H1 (cell line): ENCODE measurements around the gene G2E3.

Experiments used
- BACH1 ChIP-seq: IDR thresholded peaks from 2 replicates; pipeline ENCODE4 v1.6.1; 2012; ENCODE audit warnings: low read length, improper control_type of control experiment
- BRCA1 ChIP-seq: IDR thresholded peaks from 2 replicates; pipeline ENCODE4 v1.6.1; 2012; ENCODE audit warnings: low read depth, low read length, improper control_type of control experiment
- CTCF ChIP-seq, 3 experiments: IDR thresholded peaks; 1 replicate in 2 of 3; 2 replicates in 1 of 3; pipeline versions ENCODE4 v1.5.1 to v1.6.1; 2011; ENCODE audit warnings: low read length in 3 of 3, mild to moderate bottlenecking in 3 of 3, inconsistent platforms in 2 of 3, low read depth in 1 of 3, moderate library complexity in 1 of 3; ENCODE audit not compliant: insufficient read depth in 1 of 3; ENCODE audit errors: control extremely low read depth in 1 of 3
- EP300 ChIP-seq, 2 experiments: IDR thresholded peaks; 1 replicate in 1 of 2; 2 replicates in 1 of 2; pipeline ENCODE4 v1.6.1; 2011 to 2012; ENCODE audit warnings: low read depth in 2 of 2, low read length in 2 of 2, mild to moderate bottlenecking in 2 of 2, borderline replicate concordance in 1 of 2, inconsistent platforms in 1 of 2, moderate library complexity in 1 of 2
- FOSL1 ChIP-seq: IDR thresholded peaks from 2 replicates; pipeline ENCODE4 v1.6.1; 2011; ENCODE audit warnings: mild to moderate bottlenecking, low read depth, low read length, moderate library complexity; ENCODE audit not compliant: insufficient read depth
- PHF8 ChIP-seq: fragments of 200-600 bp; sonication (generic); conservative IDR thresholded peaks from 2 replicates; pipeline ENCODE4 v1.7.1; 2012; ENCODE audit warnings: low read depth, mild to moderate bottlenecking, inconsistent platforms, low read length, moderate library complexity
- POLR2AphosphoS5 ChIP-seq: IDR thresholded peaks from 2 replicates; pipeline ENCODE4 v1.6.1; 2011; ENCODE audit warnings: low read depth, low read length
- RNF2 ChIP-seq: fragments of 200-900, 300-1000 bp; sonication (generic); IDR thresholded peaks from 2 replicates; pipeline ENCODE4 v1.7.1; 2016; ENCODE audit warnings: borderline replicate concordance, low read depth, mild to moderate bottlenecking, antibody characterized with exemption, low read length; ENCODE audit not compliant: poor library complexity, severe bottlenecking; ENCODE audit errors: missing control alignments
- SP1 ChIP-seq: IDR thresholded peaks from 2 replicates; pipeline ENCODE4 v1.6.1; 2011; ENCODE audit warnings: low read depth, low read length
- ZNF274 ChIP-seq: IDR thresholded peaks from 2 replicates; pipeline ENCODE4 v1.7.0; 2012; ENCODE audit warnings: low read length, borderline replicate concordance; ENCODE audit errors: extremely low read depth

GRCh38 chr14:30608533-30609006 lies 49.6 kb downstream of the G2E3 start:
- TF ChIP-seq FOSL1 (no peak), CTCF (IDR thresholded peaks at IDR 0.05; ENCODE audit: control extremely low read depth in 1 of 3, insufficient read depth in 1 of 3, low read depth in 1 of 3, low read length in 3 of 3) (no peak), SP1 (no peak), PHF8 (no peak), BRCA1 (no peak), EP300 (IDR thresholded peaks at IDR 0.05; ENCODE audit: borderline replicate concordance in 1 of 2, low read depth in 2 of 2, low read length in 2 of 2) (no peak), RNF2 (no peak), POLR2AphosphoS5 (no peak), ZNF274 (no peak), BACH1 (no peak)
